Measurements from ENCODE around the gene IGSF6. TPM values are rescaled to one million over a fixed set of nuclear protein-coding genes. Genes with fewer than 3 reads are reported as not detected.

The IGSF6 gene
- total and polyA plus RNA-seq, 2 of the 4 experiments (the other 2 are of a cell fraction), result not detected

GRCh38 chr16:21641916-21642315 is 10.5 kb downstream of the IGSF6 start:
- no peak overlapping the region for H3K18ac ChIP-seq (ENCODE audit: low read depth, low read length)
- no peak overlapping the region for H4K91ac ChIP-seq (ENCODE audit: insufficient read depth, low read depth, low read length)
- no peak overlapping the region for H3K4me3 ChIP-seq (ENCODE audit: insufficient read depth, low read depth, low read length)
- H4K8ac ChIP-seq (ENCODE audit: low read depth in 2 of 2, low read length in 2 of 2), result no peak overlapping the region
- H3K14ac ChIP-seq (replicated peaks; ENCODE audit: low read depth, low read length), result no peak overlapping the region
- BruUV-seq (replicated peaks), result no TSS peak
- H2AK9ac ChIP-seq (replicated peaks; ENCODE audit: low read depth, low read length, poor library complexity), result no peak overlapping the region
- no peak overlapping the region for H2BK120ac ChIP-seq (ENCODE audit: low read depth, low read length)
- dilution Hi-C loops (cut with HindIII; ENCODE audit: low sequenced_read_pairs, unreplicated experiment) (no loop called here), intact Hi-C loops (cut with micrococcal nuclease) (no loop called here), in situ Hi-C loops (cut with MboI; ENCODE audit: low sequenced_read_pairs) (no loop called here)
- ChIA-PET POLR2A (ENCODE audit: unreplicated experiment) (no interaction called here), CTCF (interaction anchor here (1.1 to 4.4 kb wide), 2 partner anchors 15 to 57 kb away, joined by 5 to 15 read pairs; no protein-coding TSS in a partner anchor)
- H2BK5ac ChIP-seq (ENCODE audit: low read depth, low read length, poor library complexity, severe bottlenecking), result no peak overlapping the region
- no peak overlapping the region for H3K56ac ChIP-seq (ENCODE audit: extremely low read depth, insufficient read depth, low read length)
- no peaks in the 10 kb centered on the region for H3K27me3 ChIP-seq (ENCODE audit: control insufficient read depth, insufficient read depth, low read length)
- H2AK5ac ChIP-seq (ENCODE audit: low read depth, low read length), result no peak overlapping the region
- H3K36me3 ChIP-seq (ENCODE audit: control insufficient read depth, insufficient read depth, low read length), result no peaks in the 10 kb centered on the region; the same call in none of the 2 replicates
- no peak for TF ChIP-seq CHD1 (IDR thresholded peaks at IDR 0.05; ENCODE audit: low read depth, low read length)
- TF ChIP-seq ELK1 (IDR thresholded peaks at IDR 0.05; ENCODE audit: borderline replicate concordance, low read depth, low read length), result no peak
- no peak for TF ChIP-seq MXI1 (IDR thresholded peaks at IDR 0.05; ENCODE audit: borderline replicate concordance, low read depth, low read length)
- no peak for TF ChIP-seq RCOR1 (IDR thresholded peaks at IDR 0.05; ENCODE audit: insufficient replicate concordance, low read length)
- no peak for TF ChIP-seq MAZ (IDR thresholded peaks at IDR 0.05; ENCODE audit: borderline replicate concordance, low read depth, low read length)
- no peak for TF ChIP-seq RFX5 (IDR thresholded peaks at IDR 0.05; ENCODE audit: low read depth, low read length)
- TF ChIP-seq FOS (IDR thresholded peaks at IDR 0.05; ENCODE audit: low read depth, low read length), result no peak
- TF ChIP-seq CEBPB (IDR thresholded peaks at IDR 0.05; ENCODE audit: low read depth, low read length), result no peak
- no peak for TF ChIP-seq RAD21 (IDR thresholded peaks at IDR 0.05; ENCODE audit: low read length)
- no peak for TF ChIP-seq SMC3 (IDR thresholded peaks at IDR 0.05; ENCODE audit: low read depth, low read length)
- TF ChIP-seq USF2 (IDR thresholded peaks at IDR 0.05; ENCODE audit: low read depth, low read length), result no peak
- ATAC-seq (ENCODE audit: low read depth), result no peak
- no peaks in the 10 kb centered on the region for H3K9me1 ChIP-seq (ENCODE audit: insufficient read depth, low read length)
- H2AFZ ChIP-seq (replicated peaks; ENCODE audit: low read length, poor library complexity), result no peak overlapping the region
- H3K9me3 ChIP-seq (ENCODE audit: control insufficient read depth, insufficient read depth, low read length), result no peaks in the 10 kb centered on the region
- H3K23ac ChIP-seq (ENCODE audit: low read depth, low read length), result no peak overlapping the region
- H2BK20ac ChIP-seq (ENCODE audit: low read depth, low read length), result no peak overlapping the region
- H3K9ac ChIP-seq (ENCODE audit: low read depth, low read length), result no peak overlapping the region
- no peak overlapping the region for H3K27ac ChIP-seq (ENCODE audit: insufficient read depth, low read length)
- peaks cover 6% of the 10 kb centered on the region; the same call in 1 of the 2 replicates for H4K20me1 ChIP-seq (ENCODE audit: insufficient read depth, low read length)
- H2BK15ac ChIP-seq (ENCODE audit: low read depth, low read length), result no peak overlapping the region
- H3K4me2 ChIP-seq (ENCODE audit: low read depth, low read length), result no peak overlapping the region
- WGBS, 2 experiments (ENCODE audit: extremely low coverage in 2 of 2, insufficient read length in 1 of 2), result no CpG with 5 or more reads among the region's 6 CpGs
- DNase-seq, result no peak
- peaks cover 7% of the 10 kb centered on the region for H3K4me1 ChIP-seq (ENCODE audit: control insufficient read depth, insufficient read depth, low read length)
- H4K5ac ChIP-seq (ENCODE audit: low read depth, low read length), result no peak overlapping the region
- no peak overlapping the region for H3K4ac ChIP-seq (ENCODE audit: low read depth, low read length)
- peaks cover 21 to 35% of the 10 kb centered on the region in 2 experiments for H3K79me1 ChIP-seq (ENCODE audit: low read depth in 1 of 2, low read length in 2 of 2)

Measured in IMR-90 (cell line).